Measurements from ENCODE around the gene TTYH2. TPM values are rescaled to one million over a fixed set of nuclear protein-coding genes. Genes with fewer than 3 reads are reported as not detected.

Gene TTYH2
- total RNA-seq, 1 donor from 2014 or later, result 16.8 TPM

- TF ChIP-seq, protein P1, sequence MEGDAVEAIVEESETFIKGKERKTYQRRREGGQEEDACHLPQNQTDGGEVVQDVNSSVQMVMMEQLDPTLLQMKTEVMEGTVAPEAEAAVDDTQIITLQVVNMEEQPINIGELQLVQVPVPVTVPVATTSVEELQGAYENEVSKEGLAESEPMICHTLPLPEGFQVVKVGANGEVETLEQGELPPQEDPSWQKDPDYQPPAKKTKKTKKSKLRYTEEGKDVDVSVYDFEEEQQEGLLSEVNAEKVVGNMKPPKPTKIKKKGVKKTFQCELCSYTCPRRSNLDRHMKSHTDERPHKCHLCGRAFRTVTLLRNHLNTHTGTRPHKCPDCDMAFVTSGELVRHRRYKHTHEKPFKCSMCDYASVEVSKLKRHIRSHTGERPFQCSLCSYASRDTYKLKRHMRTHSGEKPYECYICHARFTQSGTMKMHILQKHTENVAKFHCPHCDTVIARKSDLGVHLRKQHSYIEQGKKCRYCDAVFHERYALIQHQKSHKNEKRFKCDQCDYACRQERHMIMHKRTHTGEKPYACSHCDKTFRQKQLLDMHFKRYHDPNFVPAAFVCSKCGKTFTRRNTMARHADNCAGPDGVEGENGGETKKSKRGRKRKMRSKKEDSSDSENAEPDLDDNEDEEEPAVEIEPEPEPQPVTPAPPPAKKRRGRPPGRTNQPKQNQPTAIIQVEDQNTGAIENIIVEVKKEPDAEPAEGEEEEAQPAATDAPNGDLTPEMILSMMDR (IDR thresholded peaks at IDR 0.05; ENCODE audit: unreplicated experiment), result no peak
- H3K27ac Mint-ChIP-seq, result no peak overlapping the region
- peaks cover 4% of the 10 kb centered on the region for H3K4me1 Mint-ChIP-seq
- peaks cover 46% of the 10 kb centered on the region for H3K27me3 Mint-ChIP-seq (ENCODE audit: low read depth)
- no peaks in the 10 kb centered on the region for H3K36me3 Mint-ChIP-seq
- H3K9me3 Mint-ChIP-seq, result no peaks in the 10 kb centered on the region
- H3K4me3 Mint-ChIP-seq, result no peak overlapping the region
- no peak for DNase-seq (ENCODE audit: low spot score in 2 of 2, unreplicated experiment in 2 of 2)
These were observed 57.0 kb downstream of the TTYH2 start for GRCh38 chr17:74270333-74270732.

DNA sequence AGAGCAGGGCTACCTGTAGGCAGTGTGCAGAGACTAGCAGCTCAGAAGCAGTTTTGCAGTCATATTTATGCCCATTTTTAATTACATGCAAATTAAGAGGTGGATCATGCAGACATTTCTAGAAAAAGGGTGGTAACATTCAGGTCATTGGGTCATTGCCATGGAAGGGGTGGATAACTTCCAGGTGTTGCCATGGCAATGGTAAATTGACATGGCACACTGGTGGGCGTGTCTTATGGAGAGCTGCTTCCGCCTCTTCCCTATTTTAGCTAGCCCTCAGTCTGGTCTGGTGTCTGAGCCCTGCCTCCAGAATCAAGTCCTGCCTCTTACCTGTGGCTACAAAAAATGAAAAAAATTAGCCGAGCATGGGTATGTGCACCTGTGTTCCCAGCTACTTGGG, 57.9 kb downstream of the TTYH2 start:
- H3K4me3 Mint-ChIP-seq, result no peak overlapping the region
- peaks cover 7% of the 10 kb centered on the region for H3K4me1 Mint-ChIP-seq
- no peak overlapping the region for H3K27ac Mint-ChIP-seq
- H3K9me3 Mint-ChIP-seq, result no peaks in the 10 kb centered on the region
- no peak for DNase-seq (ENCODE audit: low spot score in 2 of 2, unreplicated experiment in 2 of 2)
- peaks cover 56% of the 10 kb centered on the region for H3K27me3 Mint-ChIP-seq (ENCODE audit: low read depth)
- H3K36me3 Mint-ChIP-seq, result no peaks in the 10 kb centered on the region
- TF ChIP-seq, protein P1 (IDR thresholded peaks at IDR 0.05; ENCODE audit: unreplicated experiment), result no peak

DNA sequence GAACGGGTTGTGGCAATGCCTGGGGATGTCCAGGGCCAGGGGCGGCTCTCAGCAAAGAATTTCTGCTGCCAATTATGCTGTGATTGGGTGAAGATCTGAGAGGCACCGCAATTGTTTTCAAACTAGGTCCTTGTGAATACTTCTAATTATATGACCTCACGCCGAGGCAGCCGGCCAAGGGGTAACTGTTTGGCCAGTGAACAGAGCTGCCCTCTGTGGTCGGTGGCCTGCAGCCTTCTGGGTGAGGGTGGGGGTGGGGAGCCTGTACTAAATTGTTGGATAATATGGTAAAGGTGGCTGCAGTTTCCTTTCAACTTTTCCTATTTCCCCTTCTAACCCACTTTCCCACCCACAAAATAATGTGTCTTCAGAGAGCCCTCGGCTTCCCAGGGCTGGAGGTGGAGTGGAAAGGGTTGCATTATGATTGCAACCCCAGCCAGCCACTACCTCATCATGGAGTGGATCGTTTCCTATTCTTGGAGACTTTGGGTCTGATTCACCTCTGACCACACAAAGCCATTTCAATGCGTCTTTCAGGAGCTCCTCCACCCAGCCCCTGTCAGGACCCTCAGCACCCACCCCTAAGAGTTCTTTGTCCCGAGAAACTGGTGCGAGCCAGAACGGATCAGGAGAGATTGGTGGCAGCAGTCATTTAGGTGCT, 58.7 kb downstream of the TTYH2 start:
- no peak for DNase-seq (ENCODE audit: low spot score in 2 of 2, unreplicated experiment in 2 of 2)
- H3K9me3 Mint-ChIP-seq, result no peaks in the 10 kb centered on the region
- no peak overlapping the region for H3K27ac Mint-ChIP-seq
- peaks cover 62% of the 10 kb centered on the region for H3K27me3 Mint-ChIP-seq (ENCODE audit: low read depth)
- TF ChIP-seq, protein P1 (IDR thresholded peaks at IDR 0.05; ENCODE audit: unreplicated experiment), result no peak
- peaks cover 12% of the 10 kb centered on the region for H3K4me1 Mint-ChIP-seq
- H3K36me3 Mint-ChIP-seq, result no peaks in the 10 kb centered on the region
- H3K4me3 Mint-ChIP-seq, result no peak overlapping the region

GRCh38 chr17:74272731-74273201, 59.4 kb downstream of the TTYH2 start:
- TF ChIP-seq, protein P1 (IDR thresholded peaks at IDR 0.05; ENCODE audit: unreplicated experiment), result no peak
- H3K4me3 Mint-ChIP-seq, result no peak overlapping the region
- peaks cover 12% of the 10 kb centered on the region for H3K4me1 Mint-ChIP-seq
- no peaks in the 10 kb centered on the region for H3K36me3 Mint-ChIP-seq
- H3K9me3 Mint-ChIP-seq, result no peaks in the 10 kb centered on the region
- DNase-seq (ENCODE audit: low spot score in 2 of 2, unreplicated experiment in 2 of 2), result no peak
- H3K27me3 Mint-ChIP-seq (ENCODE audit: low read depth), result peaks cover 65% of the 10 kb centered on the region
- H3K27ac Mint-ChIP-seq, result no peak overlapping the region

GRCh38 chr17:74274060-74274708, 60.8 kb downstream of the TTYH2 start, which contains the start of gene DNAI2:
Gene DNAI2, plus strand, starts transcription at chr17:74274234. Its CDS starts 7,584 bp downstream, at chr17:74281818.
- peaks cover 62% of the 10 kb centered on the region for H3K27me3 Mint-ChIP-seq (ENCODE audit: low read depth)
- H3K27ac Mint-ChIP-seq, result no peak within 1 kb of the TSS
- no peaks in the 10 kb centered on the region for H3K9me3 Mint-ChIP-seq
- no peaks in the 10 kb centered on the region for H3K36me3 Mint-ChIP-seq
- TF ChIP-seq, protein P1 (IDR thresholded peaks at IDR 0.05; ENCODE audit: unreplicated experiment), result no peak
- peak within 1 kb of the TSS; percentile 38 for H3K4me3 Mint-ChIP-seq
- DNase-seq (ENCODE audit: low spot score in 2 of 2, unreplicated experiment in 2 of 2), result no peak
- peaks cover 12% of the 10 kb centered on the region for H3K4me1 Mint-ChIP-seq
